Heart left ventricle (tissue), 13 donors: ENCODE measurements around the gene DOK7.

Experiments
- POLR2A ChIP-seq, 2 donors: fragments of 450-650 bp; IDR thresholded peaks; one replicate each; pipeline ENCODE4 v1.6.1; 2017; ENCODE audit warnings: antibody characterized with exemption in 2 of 2, mild to moderate bottlenecking in 2 of 2, moderate library complexity in 2 of 2
- TF ChIP-seq, protein P1 (sequence below), 12 donors: fragments of 200-600 bp; sonication (generic) in 4 of 12; IDR thresholded peaks; one replicate each; pipeline versions ENCODE4 v1.5.0 to v1.8.0; 2018 to 2022; ENCODE audit warnings: antibody characterized with exemption in 12 of 12, mild to moderate bottlenecking in 5 of 12
- donor health status: ischemic (EF 13 %, LVEDD 7.1; RV severe dilation, severe dysfunction).
- donor health status: DM: no; HTN: yes; CAD: no.
- donor health status: DM: no; HTN: no; CAD: no.
- donor health status: ischemic (EF 25% LVEDD 6.9; RV normal size, moderate dysfunction).
- donor health status: ischemic (EF 25% LVEDD 5.7; RV mildly dilated, moderate dysfunction).
- donor health status: ischemic (EF 35%, LVEDD 5.7; RV mildly dilated, moderate dysfunction).
- donor health status: nonischemic (EF 11% LVEDD 7.7; RV severe dilation, severe dysfunction).
- donor health status: DM: yes; HTN: yes; CAD: no.
- donor health status: PGD.
- donor health status: ischemic (EF 29% LVEDD 5.4; RV normal size, mild dysfunction).
- donor health status: nonischemic (EF 23%, LVEDD 6.1; RV moderate dilation, normal function).

DNA sequence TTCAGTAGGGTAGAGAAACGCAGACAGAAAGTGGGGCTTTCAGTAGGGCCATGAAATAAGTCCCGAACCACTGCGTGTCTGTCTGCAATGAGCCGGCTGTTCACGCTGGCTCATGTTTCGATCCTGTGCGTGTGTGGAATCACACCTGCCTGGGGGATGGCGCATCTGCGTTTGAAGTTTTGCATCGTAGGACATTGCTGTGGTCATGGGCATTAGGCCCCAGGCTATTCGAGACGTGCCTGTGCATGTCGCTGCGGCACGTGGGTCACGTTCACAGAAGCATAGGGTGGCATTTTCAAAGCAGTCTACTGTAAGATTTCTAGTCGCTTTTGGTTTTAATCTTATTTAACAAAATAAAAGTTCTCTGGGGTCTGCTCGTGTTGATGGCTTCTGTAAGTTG, 46.8 kb upstream of the DOK7 start:
- TF ChIP-seq, protein P1, sequence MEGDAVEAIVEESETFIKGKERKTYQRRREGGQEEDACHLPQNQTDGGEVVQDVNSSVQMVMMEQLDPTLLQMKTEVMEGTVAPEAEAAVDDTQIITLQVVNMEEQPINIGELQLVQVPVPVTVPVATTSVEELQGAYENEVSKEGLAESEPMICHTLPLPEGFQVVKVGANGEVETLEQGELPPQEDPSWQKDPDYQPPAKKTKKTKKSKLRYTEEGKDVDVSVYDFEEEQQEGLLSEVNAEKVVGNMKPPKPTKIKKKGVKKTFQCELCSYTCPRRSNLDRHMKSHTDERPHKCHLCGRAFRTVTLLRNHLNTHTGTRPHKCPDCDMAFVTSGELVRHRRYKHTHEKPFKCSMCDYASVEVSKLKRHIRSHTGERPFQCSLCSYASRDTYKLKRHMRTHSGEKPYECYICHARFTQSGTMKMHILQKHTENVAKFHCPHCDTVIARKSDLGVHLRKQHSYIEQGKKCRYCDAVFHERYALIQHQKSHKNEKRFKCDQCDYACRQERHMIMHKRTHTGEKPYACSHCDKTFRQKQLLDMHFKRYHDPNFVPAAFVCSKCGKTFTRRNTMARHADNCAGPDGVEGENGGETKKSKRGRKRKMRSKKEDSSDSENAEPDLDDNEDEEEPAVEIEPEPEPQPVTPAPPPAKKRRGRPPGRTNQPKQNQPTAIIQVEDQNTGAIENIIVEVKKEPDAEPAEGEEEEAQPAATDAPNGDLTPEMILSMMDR (IDR thresholded peaks at IDR 0.05): no peak
- no peak for TF ChIP-seq POLR2A (IDR thresholded peaks at IDR 0.05)
